A673 (cell line): ENCODE results near the gene TP53I3. TPM values are rescaled to one million over a fixed set of nuclear protein-coding genes. Genes with fewer than 3 reads are reported as not detected.

Experiments
- BruUV-seq: library from RNA; stranded (reverse); fragments of 400-500 nt; replicated peaks from 2 replicates; lab custom pipeline; 2021; lab: Mats Ljungman, UMichigan
- CTCF ChIA-PET: fragments of 300-600 bp; sonication (Branson Sonifier 250); formaldehyde crosslinking; loops from one replicate; lab custom pipeline; 2022; ENCODE audit warnings: antibody characterized with exemption; lab: Charles Lee
- POLR2A ChIA-PET: fragments of 300-600 bp; sonication (Branson Sonifier 250); formaldehyde crosslinking; loops from one replicate; lab custom pipeline; 2022; ENCODE audit warnings: antibody characterized with exemption; ENCODE audit not compliant: low non-redundant PET; lab: Charles Lee
- DNase-seq: peaks from one replicate; pipeline ENCODE4 v3.0.0-alpha.2; 2015; ENCODE audit warnings: low spot score
- H3K27ac ChIP-seq: fragments of 200-600 bp; sonication (generic); 2 replicates; pipeline ENCODE4 v1.5.1; 2016; ENCODE audit warnings: mixed run types, low read depth, mild to moderate bottlenecking, mixed read lengths, antibody characterized with exemption, low read length; ENCODE audit not compliant: poor library complexity, severe bottlenecking
- H3K27me3 ChIP-seq: fragments of 200-600 bp; sonication (generic); replicated peaks from 2 replicates; pipeline ENCODE4 v1.6.1; 2017; ENCODE audit warnings: mixed run types, low read depth, mild to moderate bottlenecking, mixed read lengths, antibody characterized with exemption, low read length; ENCODE audit not compliant: insufficient read depth, poor library complexity
- H3K36me3 ChIP-seq: fragments of 200-600 bp; sonication (generic); 2 replicates; pipeline ENCODE4 v1.6.1; 2016; ENCODE audit warnings: mixed run types, mild to moderate bottlenecking, mixed read lengths, antibody characterized with exemption, low read length; ENCODE audit not compliant: insufficient read depth, poor library complexity, severe bottlenecking
- H3K4me1 ChIP-seq: fragments of 200-600 bp; sonication (generic); 2 replicates; pipeline ENCODE4 v1.6.1; 2017; ENCODE audit warnings: mixed run types, mild to moderate bottlenecking, mixed read lengths, antibody characterized with exemption, low read length; ENCODE audit not compliant: insufficient read depth, poor library complexity, severe bottlenecking
- H3K4me3 ChIP-seq: fragments of 200-600 bp; sonication (generic); 2 replicates; pipeline ENCODE4 v1.5.1; 2016; ENCODE audit warnings: low read depth, mixed run types, mild to moderate bottlenecking, mixed read lengths, low read length; ENCODE audit not compliant: poor library complexity, severe bottlenecking
- H3K9me3 ChIP-seq: fragments of 200-600 bp; sonication (generic); 2 replicates; pipeline ENCODE4 v1.6.1; 2016; ENCODE audit warnings: mixed run types, low read depth, mild to moderate bottlenecking, mixed read lengths, antibody characterized with exemption, low read length; ENCODE audit not compliant: poor library complexity, severe bottlenecking
- CTCF ChIP-seq: fragments of 300-800, 200-600 bp; sonication (generic); conservative IDR thresholded peaks from 2 replicates; pipeline ENCODE4 v1.5.1; 2017; ENCODE audit warnings: low read depth, mild to moderate bottlenecking, antibody characterized with exemption, low read length, moderate library complexity, mixed read lengths
- EZH2 ChIP-seq: fragments of 200-600 bp; sonication (generic); IDR thresholded peaks from 2 replicates; pipeline ENCODE4 v1.6.1; 2017; ENCODE audit warnings: borderline replicate concordance, low read depth, mild to moderate bottlenecking, mixed read lengths, antibody characterized with exemption, low read length; ENCODE audit not compliant: poor library complexity, severe bottlenecking
- intact Hi-C: fragments of 100-400 bp; cut with micrococcal nuclease; formaldehyde crosslinking; loops from one replicate; pipeline ENCODE4 v1.10.0; 2022; ENCODE audit not compliant: unreplicated experiment
- total RNA-seq: library from RNA; stranded (reverse); gene quantifications from 2 replicates; pipeline ENCODE4 v1.2.3, GENCODE V29; 2021

The TP53I3 gene
- total RNA-seq, 1 experiment from 2014 or later = 2.8 TPM

DNA sequence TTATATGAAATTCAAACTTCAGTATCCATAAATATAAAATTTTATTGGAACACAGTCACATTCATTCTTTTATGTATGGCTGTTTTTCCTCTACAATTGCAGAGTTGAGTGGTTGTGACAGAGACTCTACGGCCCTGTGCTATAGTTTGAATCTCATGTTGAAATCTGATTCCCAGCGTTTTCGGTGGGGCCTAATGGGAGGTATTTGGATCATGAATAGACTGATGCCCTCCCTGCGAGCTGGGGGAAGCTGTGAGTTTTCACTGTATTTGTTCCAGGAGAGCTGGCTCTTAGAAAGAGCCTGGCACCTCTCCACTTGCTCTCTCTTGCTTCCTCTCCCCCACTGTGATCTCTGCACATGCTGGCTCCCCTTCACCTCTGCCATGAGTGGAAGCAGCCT lies 36.8 kb upstream of the TP53I3 start:
- H3K4me3 ChIP-seq = no peak overlapping the region
- no peaks in the 10 kb centered on the region for H3K27me3 ChIP-seq
- CTCF ChIA-PET = interaction anchor here (0.6 kb wide), 1 partner anchor 62 kb away, joined by 5 read pairs; no protein-coding TSS in a partner anchor
- intact Hi-C loops = no loop called here
- TF ChIP-seq EZH2 (no peak), CTCF (no peak)
- peaks cover 11% of the 10 kb centered on the region for H3K4me1 ChIP-seq
- H3K9me3 ChIP-seq = no peaks in the 10 kb centered on the region
- peak overlapping the region; percentile 8 for H3K27ac ChIP-seq
- H3K36me3 ChIP-seq = no peaks in the 10 kb centered on the region
- POLR2A ChIA-PET = no interaction called here
- DNase-seq = peak; percentile 54
- BruUV-seq = no TSS peak

- H3K4me3 ChIP-seq = no peak overlapping the region
- no peak for DNase-seq
- H3K27ac ChIP-seq = peak overlapping the region; percentile 8
- H3K36me3 ChIP-seq = no peaks in the 10 kb centered on the region
- H3K4me1 ChIP-seq = peaks cover 11% of the 10 kb centered on the region
- ChIA-PET POLR2A (no interaction called here), CTCF (no interaction called here)
- no peak for TF ChIP-seq CTCF
- no peak for TF ChIP-seq EZH2
- no peaks in the 10 kb centered on the region for H3K27me3 ChIP-seq
- BruUV-seq = no TSS peak
- intact Hi-C loops = no loop called here
- H3K9me3 ChIP-seq = no peaks in the 10 kb centered on the region
Measured at GRCh38 chr2:24121066-24121465, 36.4 kb upstream of the TP53I3 start.

GRCh38 chr2:24117902-24118301 lies 33.3 kb upstream of the TP53I3 start:
- Histone ChIP-seq H3K36me3 (no peaks in the 10 kb centered on the region), H3K27me3 (no peaks in the 10 kb centered on the region), H3K4me3 (no peak overlapping the region), H3K9me3 (no peaks in the 10 kb centered on the region), H3K4me1 (peaks cover 4% of the 10 kb centered on the region), H3K27ac (no peak overlapping the region)
- TF ChIP-seq EZH2 (no peak), CTCF (no peak)
- CTCF ChIA-PET = no interaction called here
- BruUV-seq = no TSS peak
- DNase-seq = no peak
- intact Hi-C loops = no loop called here
- POLR2A ChIA-PET = no interaction called here
